Testis (tissue), 2 donors: ENCODE measurements around the gene NPAS2.

Experiments
- POLR2A ChIP-seq: fragments of 450-650 bp; IDR thresholded peaks from one replicate; pipeline ENCODE4 v1.6.1; 2017; ENCODE audit warnings: antibody characterized with exemption, mild to moderate bottlenecking, moderate library complexity
- TF ChIP-seq, protein P1 (sequence below), 3 experiments: fragments of 450-650 bp in 2 of 3; fragments of 200-600 bp in 1 of 3; sonication (generic) in 1 of 3; IDR thresholded peaks; one replicate each; pipeline ENCODE4 v1.5.1; 2016 to 2019; ENCODE audit warnings: antibody characterized with exemption in 3 of 3, mild to moderate bottlenecking in 2 of 3, moderate library complexity in 1 of 3

DNA sequence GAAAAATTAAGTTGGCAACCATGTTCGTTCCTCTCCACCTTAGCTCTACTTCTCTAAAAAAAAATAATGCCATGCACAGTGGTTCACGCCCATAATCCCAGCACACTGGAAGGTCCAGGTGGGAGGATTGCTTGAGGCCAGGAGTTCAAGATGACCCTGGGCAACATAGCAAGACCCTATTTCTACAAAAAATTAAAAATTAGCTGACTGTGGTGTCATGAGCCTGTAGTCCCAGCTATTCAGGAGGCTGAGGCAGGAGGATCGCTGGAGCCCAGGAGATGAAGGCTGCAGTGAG is 40.1 kb upstream of the NPAS2 start:
- no peak for TF ChIP-seq POLR2A
- TF ChIP-seq, protein P1, sequence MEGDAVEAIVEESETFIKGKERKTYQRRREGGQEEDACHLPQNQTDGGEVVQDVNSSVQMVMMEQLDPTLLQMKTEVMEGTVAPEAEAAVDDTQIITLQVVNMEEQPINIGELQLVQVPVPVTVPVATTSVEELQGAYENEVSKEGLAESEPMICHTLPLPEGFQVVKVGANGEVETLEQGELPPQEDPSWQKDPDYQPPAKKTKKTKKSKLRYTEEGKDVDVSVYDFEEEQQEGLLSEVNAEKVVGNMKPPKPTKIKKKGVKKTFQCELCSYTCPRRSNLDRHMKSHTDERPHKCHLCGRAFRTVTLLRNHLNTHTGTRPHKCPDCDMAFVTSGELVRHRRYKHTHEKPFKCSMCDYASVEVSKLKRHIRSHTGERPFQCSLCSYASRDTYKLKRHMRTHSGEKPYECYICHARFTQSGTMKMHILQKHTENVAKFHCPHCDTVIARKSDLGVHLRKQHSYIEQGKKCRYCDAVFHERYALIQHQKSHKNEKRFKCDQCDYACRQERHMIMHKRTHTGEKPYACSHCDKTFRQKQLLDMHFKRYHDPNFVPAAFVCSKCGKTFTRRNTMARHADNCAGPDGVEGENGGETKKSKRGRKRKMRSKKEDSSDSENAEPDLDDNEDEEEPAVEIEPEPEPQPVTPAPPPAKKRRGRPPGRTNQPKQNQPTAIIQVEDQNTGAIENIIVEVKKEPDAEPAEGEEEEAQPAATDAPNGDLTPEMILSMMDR (IDR thresholded peaks at IDR 0.05) = no peak
